SH-SY5Y (cell line): ENCODE data around the gene PDGFD.

Experiments used
- GATA2 ChIP-seq: IDR thresholded peaks from 2 replicates; pipeline ENCODE4 v1.6.1; 2011; ENCODE audit warnings: mild to moderate bottlenecking, low read depth, low read length
- GATA3 ChIP-seq: IDR thresholded peaks from 2 replicates; pipeline ENCODE4 v1.6.1; 2011; ENCODE audit warnings: low read depth, mild to moderate bottlenecking, low read length, moderate library complexity

The PDGFD gene

GRCh38 chr11:103889679-103890078, 274.3 kb downstream of the PDGFD start:
- TF ChIP-seq GATA3 (no peak), GATA2 (no peak)

GRCh38 chr11:103888541-103888951, 275.4 kb downstream of the PDGFD start:
- TF ChIP-seq GATA3 (no peak), GATA2 (no peak)

- no peak for TF ChIP-seq GATA2
- TF ChIP-seq GATA3: no peak
Observed at GRCh38 chr11:103887001-103887658, 276.8 kb downstream of the PDGFD start.

- no peak for TF ChIP-seq GATA3
- no peak for TF ChIP-seq GATA2
Observed at GRCh38 chr11:103883856-103884255, 280.1 kb downstream of the PDGFD start.

- no peak for TF ChIP-seq GATA2
- TF ChIP-seq GATA3: no peak
Observed at GRCh38 chr11:103883291-103883690, 280.7 kb downstream of the PDGFD start.

- TF ChIP-seq GATA2 (no peak), GATA3 (no peak)
Observed at GRCh38 chr11:103881584-103881983, 282.4 kb downstream of the PDGFD start.

GRCh38 chr11:103880968-103881367, 283.0 kb downstream of the PDGFD start:
- TF ChIP-seq GATA3: no peak
- TF ChIP-seq GATA2: no peak

- TF ChIP-seq GATA2 (no peak), GATA3 (no peak)
Observed at GRCh38 chr11:103878646-103879045, 285.3 kb downstream of the PDGFD start.

GRCh38 chr11:103877221-103877620, 286.7 kb downstream of the PDGFD start:
- TF ChIP-seq GATA2 (no peak), GATA3 (no peak)

GRCh38 chr11:103875855-103876510, 288.0 kb downstream of the PDGFD start:
- no peak for TF ChIP-seq GATA3
- TF ChIP-seq GATA2: no peak

- TF ChIP-seq GATA2 (no peak), GATA3 (no peak)
Observed at GRCh38 chr11:103872748-103873147, 291.2 kb downstream of the PDGFD start.

- TF ChIP-seq GATA2 (no peak), GATA3 (no peak)
Observed at GRCh38 chr11:103871923-103872551, 291.9 kb downstream of the PDGFD start.

- TF ChIP-seq GATA2 (no peak), GATA3 (no peak)
Observed at GRCh38 chr11:103870821-103871309, 293.1 kb downstream of the PDGFD start.

- no peak for TF ChIP-seq GATA3
- TF ChIP-seq GATA2: no peak
Observed at GRCh38 chr11:103867481-103867880, 296.5 kb downstream of the PDGFD start.

- no peak for TF ChIP-seq GATA3
- TF ChIP-seq GATA2: no peak
Observed at GRCh38 chr11:103863497-103863896, 300.4 kb downstream of the PDGFD start.
